HG03558 (cell line): ENCODE data around the gene FAM161B.
"Not testable (repeated sequence)": the region's sequence is repeated elsewhere in the genome, so short reads cannot be mapped to it uniquely, and the experiment has no call there.

ENCODE experiments used
- ATAC-seq: cut with Tn5 transposase; IDR thresholded peaks from one replicate; pipeline ENCODE4 v1.9.1; 2021; ENCODE audit warnings: moderate number of reproducible peaks; ENCODE audit not compliant: unreplicated experiment; ENCODE audit errors: extremely low read depth

The FAM161B gene

DNA sequence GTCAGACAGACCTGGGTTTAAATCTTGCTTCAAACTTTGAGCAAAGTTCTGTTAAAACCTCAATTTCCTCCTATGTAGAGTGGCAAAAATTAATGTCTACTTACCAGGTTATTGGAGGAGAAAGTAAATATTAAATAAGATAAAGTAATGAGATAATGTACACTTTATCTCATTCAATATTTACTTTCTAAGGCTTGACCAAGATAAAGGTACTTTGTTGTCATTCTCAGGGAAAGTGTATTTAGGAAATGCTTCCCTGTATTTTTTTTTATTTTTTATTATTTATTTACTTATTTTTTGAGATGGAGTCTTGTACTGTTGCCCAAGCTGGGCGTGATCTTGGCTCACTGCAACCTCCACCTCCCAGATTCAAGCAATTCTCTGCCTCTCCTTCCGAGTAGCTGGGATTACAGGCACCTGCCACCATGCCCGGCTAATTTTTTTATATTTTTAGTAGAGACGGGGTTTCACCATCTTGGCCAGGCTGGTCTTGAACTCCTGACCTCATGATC, 4.7 kb downstream of the FAM161B start:
- no peak for ATAC-seq

DNA sequence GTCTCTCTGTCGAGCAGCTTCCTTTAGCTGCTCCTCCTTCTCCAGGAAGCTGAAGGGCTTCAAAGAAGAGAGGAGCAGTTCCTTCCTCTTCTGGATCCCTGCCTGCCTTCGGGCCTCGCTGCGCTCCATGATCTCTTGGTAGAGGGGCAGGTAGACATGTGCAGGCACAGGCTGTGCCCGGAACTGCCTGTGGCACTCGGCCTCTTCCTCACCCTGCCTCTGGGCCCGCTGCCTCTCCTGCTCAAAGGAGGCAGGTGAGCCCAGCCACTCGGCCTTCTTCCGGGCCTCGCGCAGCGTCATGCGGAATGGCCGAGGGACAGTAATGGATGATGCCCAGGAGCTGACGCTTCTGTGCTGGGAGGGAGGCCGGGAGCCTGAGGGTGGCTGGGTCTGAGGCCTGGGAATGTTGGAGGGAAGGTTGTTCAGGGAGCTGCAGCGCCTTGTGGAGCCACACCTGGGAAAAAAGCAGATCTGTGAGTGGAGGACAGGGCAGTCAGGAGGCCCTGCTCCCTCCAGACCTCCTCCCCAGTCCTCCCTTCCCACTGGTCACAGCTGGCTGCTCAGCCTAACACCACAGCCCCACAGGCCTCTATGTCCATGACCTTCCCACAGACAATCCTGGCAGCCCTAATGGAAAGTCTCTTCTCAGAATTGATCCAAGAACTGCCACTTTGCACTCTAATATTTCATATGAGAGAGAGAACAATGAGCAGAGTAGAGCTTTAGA, 5.3 kb downstream of the FAM161B start:
- ATAC-seq, result no peak

DNA sequence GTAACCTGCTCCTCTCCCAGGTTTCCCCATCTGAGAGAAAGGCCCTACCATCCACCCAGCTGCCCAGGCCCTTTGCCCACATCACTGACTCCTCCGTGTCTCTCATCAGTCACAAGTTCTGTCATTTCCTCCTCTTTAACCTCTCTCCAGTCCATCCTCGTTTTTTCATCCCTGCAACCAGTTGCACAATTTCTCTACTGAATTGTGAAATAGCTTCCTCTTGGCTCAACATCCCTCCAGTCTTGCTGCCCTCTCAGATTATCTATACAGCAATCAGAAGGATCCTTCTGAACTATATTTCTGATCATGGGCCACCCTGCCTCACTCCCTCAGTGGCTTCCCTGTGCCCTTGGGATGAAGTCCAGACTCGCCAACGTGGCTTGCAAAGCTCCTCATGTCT, 6.8 kb downstream of the FAM161B start:
- ATAC-seq, result no peak

- no peak for ATAC-seq
Observed at GRCh38 chr14:73942180-73942579, 7.7 kb downstream of the FAM161B start.

DNA sequence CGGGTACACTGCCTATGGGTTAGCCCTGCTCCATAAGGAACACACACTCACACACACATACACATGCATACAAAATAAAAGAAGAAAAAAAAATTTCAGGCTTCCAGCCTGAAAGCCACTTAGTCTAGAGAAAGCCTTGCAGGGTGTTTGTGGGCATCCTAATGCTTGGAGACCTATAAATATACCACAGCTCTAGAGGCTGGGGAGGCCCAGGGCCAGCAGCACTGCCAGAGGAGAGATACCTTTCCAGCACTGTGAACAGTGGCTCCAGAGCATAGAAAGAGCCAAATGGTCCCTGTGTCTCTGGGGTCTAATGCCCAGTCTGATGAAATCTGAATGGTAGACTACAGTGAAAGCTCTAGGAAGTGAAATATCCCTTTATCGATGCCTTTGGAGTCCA, 12.9 kb downstream of the FAM161B start:
- no peak for ATAC-seq

DNA sequence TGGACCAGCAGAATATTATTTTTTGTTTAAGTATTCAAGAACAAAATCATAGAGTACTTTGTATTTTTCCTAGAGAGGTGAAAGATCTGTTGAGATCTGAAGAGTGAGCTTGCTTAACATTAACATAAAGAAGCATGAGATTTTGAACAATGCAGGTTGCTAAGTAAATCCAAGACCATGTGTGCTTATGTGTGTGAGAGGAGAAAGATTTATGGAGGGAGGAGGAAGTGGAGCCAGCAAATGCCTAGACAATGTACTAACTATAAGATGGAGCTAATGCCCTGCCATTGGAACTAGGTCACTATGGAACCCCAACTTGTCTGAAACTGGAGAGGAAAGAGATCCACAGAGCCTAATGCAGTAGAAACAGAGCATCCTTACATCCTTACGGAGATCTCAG, 13.3 kb downstream of the FAM161B start:
- no peak for ATAC-seq

GRCh38 chr14:73935666-73936065, 14.2 kb downstream of the FAM161B start:
- ATAC-seq, result no peak

DNA sequence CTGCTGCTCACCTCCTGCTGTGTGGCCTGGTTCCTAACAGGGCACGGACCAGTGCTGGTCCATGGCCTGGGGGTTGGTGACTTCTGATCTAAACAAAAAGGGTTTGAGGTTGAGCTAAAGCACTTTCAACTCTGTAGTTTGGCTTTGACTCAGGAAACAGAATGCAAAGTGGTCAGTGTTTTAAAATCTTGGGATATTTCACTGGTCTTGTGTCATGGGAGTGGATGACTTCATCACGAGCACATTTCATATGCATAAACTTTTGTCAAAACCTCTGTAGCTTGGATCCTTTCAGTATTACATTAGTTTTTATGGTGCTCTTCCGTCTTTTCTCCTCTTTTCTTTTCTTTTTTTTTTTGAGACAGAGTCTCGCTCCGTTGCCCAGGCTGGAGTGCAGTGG, 25.6 kb downstream of the FAM161B start:
- no peak for ATAC-seq

GRCh38 chr14:73919457-73919856, 30.4 kb downstream of the FAM161B start:
- ATAC-seq, result not testable (repeated sequence)

- ATAC-seq, result no peak
Observed at GRCh38 chr14:73916324-73916723, 33.6 kb downstream of the FAM161B start.

DNA sequence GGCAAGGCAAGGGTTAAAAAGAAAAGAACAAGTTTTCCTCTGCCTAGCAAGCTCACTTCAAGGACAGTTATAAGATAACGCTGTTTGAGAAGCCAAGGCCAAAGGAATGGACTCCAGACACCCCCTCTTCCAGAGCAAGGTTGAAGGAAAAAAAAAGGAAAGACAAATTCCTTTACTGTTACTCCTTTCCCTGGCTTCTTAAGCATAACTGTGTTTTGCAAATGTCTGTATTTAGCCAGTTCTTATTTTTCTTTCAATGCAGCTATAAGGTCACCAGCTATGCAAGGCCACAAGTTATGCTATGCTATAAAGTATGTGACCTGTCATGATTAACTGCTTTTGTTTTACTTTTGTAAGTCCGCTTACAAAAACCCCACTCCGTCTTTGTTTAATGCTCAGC, 36.6 kb downstream of the FAM161B start:
- no peak for ATAC-seq

DNA sequence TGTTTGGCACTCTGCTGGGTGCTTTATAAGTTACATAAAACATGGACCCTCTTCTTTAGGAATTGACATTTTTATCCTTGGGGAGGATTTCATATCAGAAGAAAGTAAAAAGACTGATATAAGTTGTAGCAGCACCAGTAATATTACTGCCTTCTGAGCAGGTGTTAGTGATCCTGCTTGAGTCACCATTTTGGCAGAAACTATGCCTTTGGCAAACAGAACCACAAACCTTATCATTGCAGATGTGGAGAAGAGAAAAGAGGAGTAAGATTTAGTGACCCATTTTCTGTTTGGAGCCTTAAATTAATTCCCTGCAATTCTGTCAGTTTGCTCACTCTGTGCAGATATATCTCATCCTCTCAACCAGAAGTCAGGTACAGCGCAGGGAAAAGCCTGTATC, 40.2 kb downstream of the FAM161B start:
- no peak for ATAC-seq

GRCh38 chr14:73903028-73903427, 46.9 kb downstream of the FAM161B start:
- ATAC-seq, result no peak

DNA sequence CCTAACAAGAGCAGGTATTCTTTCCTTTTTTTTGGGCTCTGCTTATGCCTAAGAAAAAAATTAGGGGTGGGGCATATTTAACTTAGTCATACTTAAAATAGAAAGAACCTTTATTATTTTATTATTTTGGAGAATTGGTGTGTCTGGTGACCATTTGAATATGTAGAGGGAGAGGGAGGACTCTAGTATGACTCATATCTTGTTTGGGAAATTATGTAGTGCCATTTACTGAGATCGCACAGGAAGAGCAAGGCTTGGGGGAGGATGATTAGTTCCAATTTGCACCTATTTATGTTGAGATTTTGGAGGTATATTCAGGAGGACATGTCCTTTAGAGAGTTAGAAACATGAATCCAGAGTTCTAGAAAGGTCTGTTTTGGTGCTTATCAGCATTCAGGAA, 53.4 kb downstream of the FAM161B start:
- ATAC-seq, result no peak

GRCh38 chr14:73895939-73896338, 54.0 kb downstream of the FAM161B start:
- ATAC-seq, result no peak

- not testable (repeated sequence) for ATAC-seq
Observed at GRCh38 chr14:73894180-73894687, 55.7 kb downstream of the FAM161B start.

DNA sequence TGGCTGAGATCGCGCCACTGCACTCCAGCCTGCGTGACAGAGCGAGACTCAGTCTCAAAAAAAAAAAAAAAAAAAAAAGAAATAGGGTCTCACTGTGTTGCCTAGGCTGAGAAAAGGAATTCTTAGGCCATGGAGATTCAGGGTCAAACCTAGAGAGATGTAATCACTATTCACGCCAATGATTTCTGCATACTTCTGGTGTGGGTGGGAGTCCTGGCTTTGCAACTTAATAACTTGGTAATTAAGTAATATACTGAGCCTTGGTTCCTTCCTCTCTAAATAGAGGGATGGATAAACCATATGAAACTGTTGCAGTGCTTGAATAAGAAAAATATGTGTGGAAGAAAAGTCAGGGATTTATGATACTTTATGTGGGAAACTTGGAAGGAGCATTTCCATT, 60.5 kb downstream of the FAM161B start:
- no peak for ATAC-seq

- no peak for ATAC-seq
Observed at GRCh38 chr14:73888971-73889370, 60.9 kb downstream of the FAM161B start.

DNA sequence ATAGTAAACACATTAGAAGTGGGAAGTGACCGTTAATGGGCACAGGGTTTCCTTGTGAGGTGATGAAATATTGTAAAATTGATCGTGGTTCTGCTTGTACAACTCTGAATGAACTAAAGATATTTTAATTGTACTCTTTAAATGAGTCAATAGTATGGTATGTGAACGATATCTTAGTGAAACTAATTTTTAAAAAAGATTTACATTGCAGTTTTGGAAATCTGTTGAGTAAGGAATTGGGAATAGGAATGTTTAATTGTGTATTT, 61.5 kb downstream of the FAM161B start:
- ATAC-seq, result no peak

DNA sequence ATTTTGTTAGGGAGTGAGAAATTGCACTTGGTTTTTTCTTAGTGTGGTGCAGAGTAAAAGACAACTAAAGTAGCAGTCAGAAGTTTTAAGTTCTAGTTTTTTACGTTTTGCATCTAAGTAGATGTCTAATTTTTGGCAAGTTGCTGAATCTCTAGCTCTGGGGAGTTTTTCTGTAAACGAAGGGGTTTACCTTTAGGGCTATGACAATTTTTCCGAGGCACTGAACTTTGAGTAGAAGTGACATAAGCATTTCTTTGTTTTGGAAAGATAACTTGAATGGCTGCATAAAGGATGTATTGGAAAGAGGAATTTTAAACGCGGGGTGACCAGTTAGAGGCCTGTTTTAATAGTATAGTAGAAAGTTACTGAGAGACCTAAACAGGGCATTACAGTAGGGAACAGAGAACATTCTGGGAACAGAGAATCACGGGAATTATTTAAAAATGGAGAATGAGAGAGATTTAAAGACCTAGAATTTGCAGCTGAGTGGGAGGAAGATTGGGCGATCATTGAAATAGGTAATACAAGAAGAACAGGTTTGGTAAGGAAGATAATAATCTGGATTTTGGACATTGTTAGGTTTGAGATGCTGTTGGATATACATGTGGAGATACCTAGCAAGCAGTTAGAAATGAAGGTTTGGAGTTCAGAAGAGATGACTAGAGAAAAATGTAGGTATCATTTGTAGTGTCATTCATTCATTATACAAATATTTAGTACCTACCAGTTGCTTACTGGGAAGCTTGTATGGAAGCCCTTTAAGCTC, 62.0 kb downstream of the FAM161B start:
- no peak for ATAC-seq

DNA sequence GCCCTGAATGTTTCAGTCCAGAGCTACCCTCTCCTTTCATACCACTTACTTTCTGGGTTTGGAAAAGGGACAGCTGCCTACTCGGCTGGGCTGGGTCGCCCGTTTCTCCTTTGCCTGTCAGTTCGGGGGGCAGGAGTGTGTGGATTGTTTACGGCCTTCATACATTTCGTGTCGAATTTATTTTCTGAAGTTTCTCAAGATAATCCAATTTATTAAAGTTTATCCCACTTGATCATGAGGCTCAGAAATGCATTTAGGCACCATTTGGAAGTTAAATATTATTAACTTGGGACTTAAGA, 62.6 kb downstream of the FAM161B start:
- ATAC-seq, result no peak
